Progenitor cell of endocrine pancreas (in vitro differentiated cells): ENCODE data around the gene CDH2. TPM values are rescaled to one million over a fixed set of nuclear protein-coding genes. Genes with fewer than 3 reads are reported as not detected.

Experiments used
- DNase-seq: peaks from one replicate; pipeline ENCODE4 v3.0.0; 2021; ENCODE audit warnings: low spot score; ENCODE audit not compliant: unreplicated experiment
- H3K27ac Mint-ChIP-seq: 2 replicates; pipeline ENCODE4 v1.8.0; 2021; ENCODE audit warnings: mild to moderate bottlenecking, moderate library complexity, mixed read lengths
- H3K27me3 Mint-ChIP-seq: 2 replicates; pipeline ENCODE4 v1.8.0; 2021; ENCODE audit warnings: mixed read lengths
- H3K36me3 Mint-ChIP-seq: 2 replicates; pipeline ENCODE4 v1.8.0; 2022; ENCODE audit warnings: mixed read lengths; ENCODE audit not compliant: insufficient read depth
- H3K4me1 Mint-ChIP-seq: 2 replicates; pipeline ENCODE4 v1.8.0; 2021; ENCODE audit warnings: low read depth, mixed read lengths
- H3K4me3 Mint-ChIP-seq: 2 replicates; pipeline ENCODE4 v1.8.0; 2021; ENCODE audit warnings: low read depth, mild to moderate bottlenecking, moderate library complexity, mixed read lengths
- H3K9me3 Mint-ChIP-seq: 2 replicates; pipeline ENCODE4 v1.8.0; 2021; ENCODE audit warnings: low read depth, mixed read lengths
- long read RNA-seq: library from polyadenylated mRNA; unstranded; transcript quantifications from one replicate; pipeline ENCODE4 v2.0.0, GENCODE V29; 2020
- total RNA-seq: library from RNA; stranded (reverse); gene quantifications from 2 replicates; pipeline ENCODE4 v1.2.1, GENCODE V29; 2021
- TF ChIP-seq, protein P1 (sequence below): fragments of 200-600 bp; sonication (generic); IDR thresholded peaks from one replicate; pipeline ENCODE4 v1.5.0; 2021; ENCODE audit warnings: antibody characterized with exemption, mild to moderate bottlenecking; ENCODE audit not compliant: unreplicated experiment

Gene CDH2
- 197 and 210 TPM in 2 replicates for total RNA-seq
- long read RNA-seq, full-length matches to known transcripts, result 157 of 340 reads
- long read RNA-seq, partial matches to known transcripts, result 151 of 340 reads
- long read RNA-seq, other reads (novel, unspliced or antisense), result 32 of 340 reads

GRCh38 chr18:28176948-28177827, at the start of gene CDH2:
TSS of gene CDH2 (minus strand) at chr18:28177130. CDS start at chr18:28177022, 108 bp downstream.
- TF ChIP-seq, protein P1, sequence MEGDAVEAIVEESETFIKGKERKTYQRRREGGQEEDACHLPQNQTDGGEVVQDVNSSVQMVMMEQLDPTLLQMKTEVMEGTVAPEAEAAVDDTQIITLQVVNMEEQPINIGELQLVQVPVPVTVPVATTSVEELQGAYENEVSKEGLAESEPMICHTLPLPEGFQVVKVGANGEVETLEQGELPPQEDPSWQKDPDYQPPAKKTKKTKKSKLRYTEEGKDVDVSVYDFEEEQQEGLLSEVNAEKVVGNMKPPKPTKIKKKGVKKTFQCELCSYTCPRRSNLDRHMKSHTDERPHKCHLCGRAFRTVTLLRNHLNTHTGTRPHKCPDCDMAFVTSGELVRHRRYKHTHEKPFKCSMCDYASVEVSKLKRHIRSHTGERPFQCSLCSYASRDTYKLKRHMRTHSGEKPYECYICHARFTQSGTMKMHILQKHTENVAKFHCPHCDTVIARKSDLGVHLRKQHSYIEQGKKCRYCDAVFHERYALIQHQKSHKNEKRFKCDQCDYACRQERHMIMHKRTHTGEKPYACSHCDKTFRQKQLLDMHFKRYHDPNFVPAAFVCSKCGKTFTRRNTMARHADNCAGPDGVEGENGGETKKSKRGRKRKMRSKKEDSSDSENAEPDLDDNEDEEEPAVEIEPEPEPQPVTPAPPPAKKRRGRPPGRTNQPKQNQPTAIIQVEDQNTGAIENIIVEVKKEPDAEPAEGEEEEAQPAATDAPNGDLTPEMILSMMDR, result peak; percentile 53
- Mint-ChIP-seq H3K4me3 (peak within 1 kb of the TSS; percentile 96), H3K36me3 (no peaks in the 10 kb centered on the region), H3K4me1 (peaks cover 26% of the 10 kb centered on the region), H3K27me3 (no peaks in the 10 kb centered on the region), H3K9me3 (no peaks in the 10 kb centered on the region), H3K27ac (peak within 1 kb of the TSS; percentile 90)
- peak; percentile 60 for DNase-seq

DNA sequence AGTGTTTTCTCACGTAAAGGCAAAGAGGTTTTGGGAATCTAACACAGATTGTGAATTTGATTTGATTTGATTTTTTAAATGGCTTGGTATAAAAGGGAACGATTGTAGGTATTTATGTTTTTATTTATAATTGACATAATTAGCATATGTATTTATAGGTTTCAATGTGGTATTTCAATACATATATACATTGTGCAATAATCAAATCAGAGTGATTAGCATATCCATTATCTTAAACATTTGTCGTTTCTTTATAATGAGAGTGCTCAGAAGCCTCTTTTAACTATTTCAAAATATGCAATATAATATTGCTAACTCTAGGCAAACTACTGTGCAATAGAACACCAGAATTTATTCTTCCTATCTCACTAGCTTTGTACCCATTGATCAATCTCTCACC, 35.1 kb upstream of the CDH2 start:
- Mint-ChIP-seq H3K9me3 (no peaks in the 10 kb centered on the region), H3K4me3 (no peak overlapping the region), H3K27ac (no peak overlapping the region), H3K27me3 (no peaks in the 10 kb centered on the region), H3K36me3 (no peaks in the 10 kb centered on the region), H3K4me1 (no peaks in the 10 kb centered on the region)
- no peak for DNase-seq
- TF ChIP-seq, protein P1, result no peak

DNA sequence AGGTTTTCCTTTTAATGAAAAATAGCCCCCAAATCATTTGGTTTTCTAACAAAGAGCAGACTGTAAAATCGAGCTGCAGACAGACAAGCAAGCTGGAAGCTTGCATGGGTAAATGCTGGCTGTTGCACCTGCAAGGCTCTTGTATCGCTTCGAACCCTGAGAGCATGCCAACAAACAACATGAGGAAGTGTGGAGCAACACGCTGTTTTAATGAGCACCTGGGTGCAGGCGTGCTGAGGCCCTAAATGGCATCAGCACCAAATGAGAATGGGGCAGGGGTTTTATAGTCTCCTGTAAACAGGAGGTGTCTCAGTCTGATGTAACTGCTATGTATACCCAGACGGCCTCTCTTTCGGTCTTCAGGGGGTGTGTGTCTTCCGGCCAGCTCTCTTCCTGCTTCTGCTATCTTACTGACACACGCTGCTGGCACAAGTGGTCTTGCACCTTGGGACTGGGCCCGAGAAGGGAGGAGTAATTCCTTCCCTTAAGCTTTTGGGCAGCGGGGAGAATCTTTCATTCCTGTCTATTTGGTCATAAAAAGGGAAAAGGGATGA, 31.9 kb upstream of the CDH2 start:
- Mint-ChIP-seq H3K36me3 (no peaks in the 10 kb centered on the region), H3K4me3 (no peak overlapping the region), H3K4me1 (no peaks in the 10 kb centered on the region), H3K9me3 (no peaks in the 10 kb centered on the region), H3K27me3 (no peaks in the 10 kb centered on the region), H3K27ac (no peak overlapping the region)
- DNase-seq, result no peak
- TF ChIP-seq, protein P1, result no peak

DNA sequence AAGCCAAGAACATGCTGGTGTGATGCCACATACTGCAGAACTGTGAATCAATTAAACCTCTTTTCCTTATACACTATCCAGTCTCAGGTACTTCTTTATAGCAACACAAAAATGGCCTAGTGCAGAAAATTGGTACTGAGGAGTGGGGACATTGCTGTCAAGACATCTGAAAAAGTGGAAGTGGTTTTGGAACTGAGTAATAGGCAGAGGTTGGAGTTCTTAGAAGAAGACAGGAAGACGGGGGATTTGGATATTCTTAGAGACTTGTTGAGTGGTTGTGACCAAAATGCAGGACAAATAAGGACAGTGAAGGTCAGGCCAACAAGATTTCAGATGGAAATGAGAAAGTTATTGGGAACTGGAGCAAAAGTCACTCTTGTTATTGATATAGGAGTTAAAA, 31.3 kb upstream of the CDH2 start:
- Mint-ChIP-seq H3K27ac (no peak overlapping the region), H3K4me1 (no peaks in the 10 kb centered on the region), H3K27me3 (no peaks in the 10 kb centered on the region)

GRCh38 chr18:28204154-28204553, 27.2 kb upstream of the CDH2 start:
- TF ChIP-seq, protein P1, result no peak
- no peak for DNase-seq
- no peak overlapping the region for H3K27ac Mint-ChIP-seq
- no peaks in the 10 kb centered on the region for H3K27me3 Mint-ChIP-seq
- H3K9me3 Mint-ChIP-seq, result no peaks in the 10 kb centered on the region
- no peaks in the 10 kb centered on the region for H3K4me1 Mint-ChIP-seq
- no peak overlapping the region for H3K4me3 Mint-ChIP-seq
- no peaks in the 10 kb centered on the region for H3K36me3 Mint-ChIP-seq

More for the DNA sequence above, 31.3 kb upstream of the CDH2 start:
- TF ChIP-seq, protein P1, result no peak
- no peaks in the 10 kb centered on the region for H3K9me3 Mint-ChIP-seq
- no peaks in the 10 kb centered on the region for H3K36me3 Mint-ChIP-seq
- no peak overlapping the region for H3K4me3 Mint-ChIP-seq
- no peak for DNase-seq
